Measurements from ENCODE around the gene TRIM67.

The TRIM67 gene

DNA sequence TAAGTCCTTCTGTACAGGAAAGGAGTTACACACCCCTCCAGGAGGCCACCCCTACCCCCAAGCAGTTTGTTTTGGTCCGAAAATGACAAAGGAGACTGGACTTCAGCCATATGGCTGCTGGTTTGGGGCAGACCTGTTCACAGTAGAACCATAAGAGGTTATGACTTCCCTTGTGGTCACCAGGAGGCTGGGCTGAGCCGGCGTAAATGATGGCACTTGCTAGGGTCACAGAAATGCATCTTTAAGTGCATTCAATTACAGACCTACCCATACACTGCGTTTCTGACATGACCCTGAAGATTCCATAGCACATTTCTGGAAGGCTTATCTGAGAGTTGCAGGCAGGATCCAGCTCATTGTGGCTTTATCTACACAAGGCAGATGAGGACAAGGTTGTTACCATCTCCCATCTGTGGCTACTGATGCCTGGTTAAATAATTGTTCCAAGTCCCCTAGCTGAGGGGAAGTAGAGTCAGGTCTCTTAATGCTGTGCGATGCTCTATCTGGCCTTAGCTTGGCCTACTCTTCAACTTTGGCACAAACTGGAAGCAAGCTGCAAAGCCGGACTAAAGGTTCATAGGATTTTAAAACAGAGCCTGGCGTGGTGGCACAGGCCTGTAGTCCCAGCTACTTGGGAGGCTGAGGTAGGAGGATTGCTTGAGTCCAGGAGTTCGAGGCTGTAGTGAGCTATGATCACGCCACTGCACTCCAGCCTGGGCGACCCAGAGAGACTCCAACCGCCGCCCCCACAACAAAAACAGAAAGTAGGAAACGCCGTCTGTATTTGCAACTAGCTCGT is 1.7 kb upstream of the TRIM67 start:
- DNase-seq (ENCODE audit: insufficient read length): no peak
- FAIRE-seq: no peak
- TF ChIP-seq POLR2A (IDR thresholded peaks at IDR 0.05; ENCODE audit: low read depth, low read length): no peak
- no peak for TF ChIP-seq TAF1 (IDR thresholded peaks at IDR 0.05; ENCODE audit: borderline replicate concordance, low read depth, low read length)
- no peak for TF ChIP-seq POLR2AphosphoS5 (IDR thresholded peaks at IDR 0.05; ENCODE audit: low read depth, low read length)

- DNase-seq (ENCODE audit: insufficient read length) (no peak), FAIRE-seq (no peak)
- TF ChIP-seq TAF1 (IDR thresholded peaks at IDR 0.05; ENCODE audit: borderline replicate concordance, low read depth, low read length) (no peak), POLR2AphosphoS5 (IDR thresholded peaks at IDR 0.05; ENCODE audit: low read depth, low read length) (no peak), POLR2A (IDR thresholded peaks at IDR 0.05; ENCODE audit: low read depth, low read length) (no peak)
These were observed 777 bp upstream of the TRIM67 start for GRCh38 chr1:231160895-231161666.

DNA sequence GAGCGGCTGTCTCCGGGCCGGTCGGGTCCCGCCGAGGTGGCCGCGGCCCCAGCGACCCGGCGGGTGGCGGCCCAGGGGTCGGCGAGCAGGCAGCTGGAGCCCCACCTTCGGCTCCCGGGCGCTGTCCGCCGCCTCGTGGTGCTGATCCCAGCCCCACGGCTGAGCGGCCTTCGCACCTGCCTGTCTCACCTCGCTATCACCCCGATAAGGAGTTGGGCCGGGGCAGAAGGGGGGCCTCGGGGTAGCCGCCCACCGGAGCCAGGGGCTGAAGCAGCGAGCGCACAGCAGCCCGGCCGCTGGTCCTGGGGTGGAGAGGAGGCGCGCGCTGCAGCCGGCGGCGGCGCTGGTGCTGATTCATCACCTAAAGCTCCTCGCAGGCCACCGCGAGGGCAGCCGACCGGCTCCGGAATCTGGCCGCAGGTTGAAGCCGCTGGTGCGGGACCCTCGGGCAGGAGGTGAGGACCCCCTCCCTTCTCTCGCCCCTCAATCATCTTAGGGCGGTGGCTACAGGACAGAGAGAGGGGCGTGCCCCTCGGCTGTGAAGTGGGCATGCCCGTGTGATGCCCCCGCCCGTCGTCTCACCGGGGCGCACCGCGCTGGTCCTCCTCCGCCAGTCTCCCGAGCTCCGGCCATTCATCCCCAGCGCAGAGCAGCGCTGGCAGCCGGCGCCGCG is 575 bp downstream of the TRIM67 start:
- TF ChIP-seq TAF1 (IDR thresholded peaks at IDR 0.05; ENCODE audit: borderline replicate concordance, low read depth, low read length) (no peak), POLR2AphosphoS5 (IDR thresholded peaks at IDR 0.05; ENCODE audit: low read depth, low read length) (no peak), POLR2A (IDR thresholded peaks at IDR 0.05; ENCODE audit: low read depth, low read length) (no peak)
- DNase-seq (ENCODE audit: insufficient read length): peak; percentile 50
- FAIRE-seq: no peak

DNA sequence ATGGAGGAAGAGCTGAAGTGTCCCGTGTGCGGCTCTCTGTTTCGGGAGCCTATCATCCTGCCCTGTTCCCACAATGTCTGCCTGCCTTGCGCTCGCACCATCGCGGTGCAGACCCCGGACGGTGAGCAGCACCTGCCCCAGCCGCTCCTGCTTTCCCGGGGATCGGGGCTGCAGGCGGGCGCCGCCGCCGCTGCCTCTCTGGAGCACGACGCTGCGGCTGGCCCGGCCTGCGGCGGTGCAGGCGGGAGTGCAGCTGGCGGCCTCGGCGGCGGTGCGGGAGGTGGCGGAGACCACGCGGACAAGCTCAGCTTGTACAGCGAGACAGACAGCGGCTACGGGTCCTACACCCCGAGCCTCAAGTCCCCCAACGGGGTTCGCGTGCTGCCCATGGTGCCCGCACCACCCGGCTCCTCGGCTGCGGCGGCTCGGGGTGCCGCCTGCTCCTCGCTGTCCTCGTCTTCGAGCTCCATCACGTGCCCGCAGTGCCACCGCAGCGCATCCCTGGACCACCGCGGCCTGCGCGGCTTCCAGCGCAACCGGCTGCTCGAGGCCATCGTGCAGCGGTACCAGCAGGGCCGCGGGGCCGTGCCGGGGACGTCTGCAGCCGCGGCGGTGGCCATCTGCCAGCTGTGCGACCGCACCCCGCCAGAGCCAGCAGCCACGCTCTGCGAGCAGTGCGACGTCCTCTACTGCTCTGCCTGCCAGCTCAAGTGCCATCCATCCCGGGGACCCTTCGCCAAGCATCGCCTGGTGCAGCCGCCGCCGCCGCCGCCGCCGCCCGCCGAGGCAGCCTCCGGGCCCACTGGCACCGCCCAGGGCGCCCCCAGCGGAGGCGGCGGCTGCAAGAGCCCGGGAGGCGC is 1.3 kb downstream of the TRIM67 start:
- DNase-seq (ENCODE audit: insufficient read length) (no peak), FAIRE-seq (no peak)
- TF ChIP-seq POLR2AphosphoS5 (IDR thresholded peaks at IDR 0.05; ENCODE audit: low read depth, low read length): no peak
- no peak for TF ChIP-seq TAF1 (IDR thresholded peaks at IDR 0.05; ENCODE audit: borderline replicate concordance, low read depth, low read length)

GRCh38 chr1:231163830-231164427 is 2.1 kb downstream of the TRIM67 start:
- TF ChIP-seq TAF1 (IDR thresholded peaks at IDR 0.05; ENCODE audit: borderline replicate concordance, low read depth, low read length) (no peak), POLR2AphosphoS5 (IDR thresholded peaks at IDR 0.05; ENCODE audit: low read depth, low read length) (no peak), POLR2A (IDR thresholded peaks at IDR 0.05; ENCODE audit: low read depth, low read length) (no peak)
- FAIRE-seq (no peak), DNase-seq (ENCODE audit: insufficient read length) (no peak)

DNA sequence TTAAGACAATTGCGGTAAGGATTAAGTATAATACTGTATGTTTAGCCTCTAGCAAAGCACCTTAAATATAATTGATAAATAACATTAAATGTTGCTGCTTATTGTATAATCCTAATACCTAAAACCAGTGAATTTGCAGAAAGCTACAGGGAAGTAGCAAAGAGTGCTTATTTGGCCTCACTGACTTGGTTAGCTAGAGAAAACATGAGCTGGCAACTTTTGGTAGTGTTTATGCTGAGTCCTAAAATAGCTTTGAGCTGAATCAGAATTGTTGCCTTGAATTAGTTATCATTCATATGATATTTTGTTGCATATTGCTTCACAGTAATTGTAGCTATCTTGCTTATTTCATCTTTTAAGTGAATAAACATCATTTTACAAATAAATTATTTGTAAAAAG is 3.5 kb downstream of the TRIM67 start:
- no peak for DNase-seq (ENCODE audit: insufficient read length)
- FAIRE-seq: no peak
- TF ChIP-seq POLR2A (IDR thresholded peaks at IDR 0.05; ENCODE audit: low read depth, low read length) (no peak), POLR2AphosphoS5 (IDR thresholded peaks at IDR 0.05; ENCODE audit: low read depth, low read length) (no peak), TAF1 (IDR thresholded peaks at IDR 0.05; ENCODE audit: borderline replicate concordance, low read depth, low read length) (no peak)

DNA sequence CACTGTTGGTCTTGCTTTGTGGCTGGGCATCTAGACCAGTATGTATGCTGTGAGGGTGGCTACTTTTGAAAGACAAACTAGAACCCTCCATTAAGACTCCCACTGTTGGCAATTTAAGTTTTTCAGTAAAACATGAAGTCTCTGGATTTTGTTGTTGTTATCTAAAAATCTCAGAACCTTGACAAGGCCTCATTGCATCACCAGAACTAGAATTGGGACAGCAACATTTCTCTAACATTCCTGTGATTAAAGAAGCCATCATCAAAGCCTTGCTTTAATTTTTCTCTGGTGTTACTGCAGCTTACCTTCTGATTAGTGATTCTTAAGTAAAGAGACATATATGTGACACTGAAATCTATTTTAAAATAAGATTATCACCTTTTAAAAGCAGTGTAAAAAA is 4.5 kb downstream of the TRIM67 start:
- no peak for FAIRE-seq
- DNase-seq (ENCODE audit: insufficient read length): no peak
- TF ChIP-seq POLR2AphosphoS5 (IDR thresholded peaks at IDR 0.05; ENCODE audit: low read depth, low read length) (no peak), TAF1 (IDR thresholded peaks at IDR 0.05; ENCODE audit: borderline replicate concordance, low read depth, low read length) (no peak), POLR2A (IDR thresholded peaks at IDR 0.05; ENCODE audit: low read depth, low read length) (no peak)

GRCh38 chr1:231170875-231171274 is 9.0 kb downstream of the TRIM67 start:
- no peak for DNase-seq (ENCODE audit: insufficient read length)

GRCh38 chr1:231171623-231172197 is 9.9 kb downstream of the TRIM67 start:
- FAIRE-seq (no peak), DNase-seq (ENCODE audit: insufficient read length) (no peak)
- TF ChIP-seq POLR2AphosphoS5 (IDR thresholded peaks at IDR 0.05; ENCODE audit: low read depth, low read length) (no peak), TAF1 (IDR thresholded peaks at IDR 0.05; ENCODE audit: borderline replicate concordance, low read depth, low read length) (no peak), POLR2A (IDR thresholded peaks at IDR 0.05; ENCODE audit: low read depth, low read length) (no peak)

More at GRCh38 chr1:231170875-231171274, 9.0 kb downstream of the TRIM67 start:
- TF ChIP-seq POLR2AphosphoS5 (IDR thresholded peaks at IDR 0.05; ENCODE audit: low read depth, low read length) (no peak), TAF1 (IDR thresholded peaks at IDR 0.05; ENCODE audit: borderline replicate concordance, low read depth, low read length) (no peak), POLR2A (IDR thresholded peaks at IDR 0.05; ENCODE audit: low read depth, low read length) (no peak)
- FAIRE-seq: no peak

GRCh38 chr1:231172411-231172810 is 10.6 kb downstream of the TRIM67 start:
- TF ChIP-seq POLR2A (IDR thresholded peaks at IDR 0.05; ENCODE audit: low read depth, low read length) (no peak), POLR2AphosphoS5 (IDR thresholded peaks at IDR 0.05; ENCODE audit: low read depth, low read length) (no peak), TAF1 (IDR thresholded peaks at IDR 0.05; ENCODE audit: borderline replicate concordance, low read depth, low read length) (no peak)
- DNase-seq (ENCODE audit: insufficient read length) (no peak), FAIRE-seq (no peak)
